Stomach (tissue), 9 donors: ENCODE results near the gene VEGFC. TPM values are rescaled to one million over a fixed set of nuclear protein-coding genes. Genes with fewer than 3 reads are reported as not detected.

Experiments used
- DNase-seq, 2 donors: peaks; one replicate each; pipeline versions ENCODE4 v3.0.0 to v3.0.0-alpha.2; 2013 to 2019
- H3K27ac ChIP-seq, 5 donors: fragments of 200-600 bp in 4 of 5; sonication (generic) in 4 of 5; one replicate each; pipeline ENCODE4 v1.5.1; 2013 to 2019; ENCODE audit warnings: mild to moderate bottlenecking in 1 of 5, moderate library complexity in 1 of 5
- H3K27me3 ChIP-seq, 3 donors: fragments of 200-600 bp; sonication (generic); one replicate each; pipeline ENCODE4 v1.5.1; 2017 to 2019; ENCODE audit warnings: mixed run types in 1 of 3
- H3K36me3 ChIP-seq, 4 donors: fragments of 200-600 bp; sonication (generic); 1 replicate in 3 of 4; 2 replicates in 1 of 4; pipeline ENCODE4 v1.5.1; 2016 to 2019
- H3K4me1 ChIP-seq, 4 donors: fragments of 200-600 bp; sonication (generic); one replicate each; pipeline ENCODE4 v1.5.1; 2016 to 2019
- H3K4me3 ChIP-seq, 4 donors: fragments of 200-600 bp; sonication (generic) in 3 of 4; one replicate each; pipeline ENCODE4 v1.5.1; 2016 to 2019; ENCODE audit warnings: mild to moderate bottlenecking in 1 of 4
- H3K9me3 ChIP-seq, 4 donors: fragments of 200-600 bp; sonication (generic); one replicate each; pipeline ENCODE4 v1.5.1; 2016 to 2019
- CTCF ChIP-seq, 7 experiments: fragments of 450-650 bp in 4 of 7; fragments of 200-600 bp in 3 of 7; sonication (generic) in 3 of 7; IDR thresholded peaks; one replicate each; pipeline ENCODE4 v1.5.1; 2016 to 2019; ENCODE audit warnings: antibody characterized with exemption in 7 of 7, control low read depth in 2 of 7, mild to moderate bottlenecking in 1 of 7
- EP300 ChIP-seq: sonication (generic); formaldehyde crosslinking; IDR thresholded peaks from one replicate; pipeline ENCODE4 v1.6.1; 2017; ENCODE audit warnings: antibody characterized with exemption
- POLR2A ChIP-seq, 4 donors: fragments of 450-650 bp; IDR thresholded peaks; one replicate each; pipeline ENCODE4 v1.6.1; 2016; ENCODE audit warnings: antibody characterized with exemption in 4 of 4, control low read depth in 2 of 4, mild to moderate bottlenecking in 1 of 4, moderate library complexity in 1 of 4
- POLR2AphosphoS5 ChIP-seq, 3 donors: sonication (generic); formaldehyde crosslinking; IDR thresholded peaks; one replicate each; pipeline ENCODE4 v1.6.1; 2016; ENCODE audit warnings: antibody characterized with exemption in 3 of 3
- WGBS, 5 donors: extraction: QIAGEN DNeasy Blood & Tissue Kit in 3 of 5; methylation state at CpG; one replicate each; pipeline versions ENCODE4 v1.1.5 to v1.1.7; 2013 to 2018; 5-methylcytosine and 5-hydroxymethylcytosine counted together
- intact Hi-C: fragments of 100-400 bp; cut with DNase I; formaldehyde crosslinking; loops from one replicate; pipeline ENCODE4 v1.15.1; 2023; ENCODE audit warnings: low total_unique reads
- polyA plus RNA-seq, 3 donors: library from polyadenylated mRNA; stranded (reverse); fragments of 200-250 nt; gene quantifications; one replicate each; pipeline ENCODE4 v1.2.3, GENCODE V29; 2013
- total RNA-seq, 5 donors: library from RNA; depleted of rRNA; stranded (reverse); fragments of >200 nt; gene quantifications; one replicate each; pipeline versions ENCODE4 v1.1.0 to v1.2.3, GENCODE V29; 2014 to 2016
- donor health status: healthy with polysubstance abuse.
- donor health status: Bipolar disorder and iron deficiency.
- donor health status: healthy.

The VEGFC gene
- total and polyA plus RNA-seq, 8 donors: 0.45 to 6.4 (median 1.3) TPM; not detected in 2

DNA sequence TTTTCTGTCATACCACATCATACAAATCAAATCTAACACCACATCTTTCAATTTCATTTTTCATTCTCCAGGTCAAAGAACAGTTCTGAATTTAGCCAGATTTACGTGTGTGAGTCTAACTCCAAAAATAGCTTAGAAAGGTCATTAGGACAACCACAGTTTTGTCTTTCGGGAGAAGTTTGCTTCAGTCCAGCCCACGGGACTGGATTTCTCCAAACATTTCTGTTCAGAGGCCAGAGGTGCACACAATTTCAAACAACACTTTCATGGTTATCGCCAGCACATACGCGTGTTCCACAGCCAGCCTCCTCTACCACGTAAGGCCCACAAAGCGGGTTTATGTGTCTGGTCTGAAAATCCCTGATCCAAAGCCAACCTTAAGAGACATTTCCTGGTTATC lies 65.9 kb downstream of the VEGFC start:
- no peak overlapping the region for H3K4me3 ChIP-seq
- H3K4me1 ChIP-seq: no peaks in the 10 kb centered on the region
- TF ChIP-seq POLR2AphosphoS5 (IDR thresholded peaks at IDR 0.05) (no peak), CTCF (IDR thresholded peaks at IDR 0.05) (no peak), POLR2A (IDR thresholded peaks at IDR 0.05) (no peak), EP300 (no peak)
- H3K27ac ChIP-seq: no peak overlapping the region
- no peaks in the 10 kb centered on the region for H3K9me3 ChIP-seq
- WGBS, 5 donors: 60 to 69% (median 63%) methylated on average over 8 of the region's 8 CpGs
- intact Hi-C loops: no loop called here
- H3K36me3 ChIP-seq: no peaks in the 10 kb centered on the region
- no peaks in the 10 kb centered on the region for H3K27me3 ChIP-seq
- peak in 1 of 2 donors; percentile 13 for DNase-seq

GRCh38 chr4:176721459-176721858 lies 71.3 kb downstream of the VEGFC start:
- DNase-seq: no peak
- Histone ChIP-seq H3K9me3 (peaks cover 0 to 6% (median 0%) of the 10 kb centered on the region in 4 donors), H3K4me1 (no peaks in the 10 kb centered on the region), H3K27me3 (no peaks in the 10 kb centered on the region), H3K4me3 (no peak overlapping the region), H3K36me3 (no peaks in the 10 kb centered on the region), H3K27ac (no peak overlapping the region)
- 76 to 95% (median 87%) methylated on average over 3 of the region's 3 CpGs for WGBS, 5 donors
- no peak for TF ChIP-seq POLR2AphosphoS5 (IDR thresholded peaks at IDR 0.05)
- TF ChIP-seq EP300: no peak
- no peak for TF ChIP-seq CTCF (IDR thresholded peaks at IDR 0.05)
- no peak for TF ChIP-seq POLR2A (IDR thresholded peaks at IDR 0.05)
- intact Hi-C loops: no loop called here

- TF ChIP-seq CTCF (IDR thresholded peaks at IDR 0.05) (no peak), EP300 (no peak), POLR2AphosphoS5 (IDR thresholded peaks at IDR 0.05) (no peak), POLR2A (IDR thresholded peaks at IDR 0.05) (no peak)
- no peak overlapping the region for H3K27ac ChIP-seq
- no peak for DNase-seq
- H3K4me3 ChIP-seq: no peak overlapping the region
- H3K36me3 ChIP-seq: no peaks in the 10 kb centered on the region
- no peaks in the 10 kb centered on the region for H3K4me1 ChIP-seq
- intact Hi-C loops: no loop called here
- H3K9me3 ChIP-seq: peaks cover 0 to 6% (median 0%) of the 10 kb centered on the region in 4 donors
- no peaks in the 10 kb centered on the region for H3K27me3 ChIP-seq
- 21 to 43% (median 31%) methylated on average over 1 of the region's 1 CpG for WGBS, 5 donors
Measured at GRCh38 chr4:176718881-176719280, 73.8 kb downstream of the VEGFC start.

- Histone ChIP-seq H3K36me3 (no peaks in the 10 kb centered on the region), H3K9me3 (peaks cover 0 to 6% (median 0%) of the 10 kb centered on the region in 4 donors), H3K27me3 (no peaks in the 10 kb centered on the region), H3K27ac (no peak overlapping the region), H3K4me3 (no peak overlapping the region), H3K4me1 (no peaks in the 10 kb centered on the region)
- no peak for DNase-seq
- 54 to 78% (median 75%) methylated on average over 2 of the region's 2 CpGs for WGBS, 5 donors
- TF ChIP-seq EP300 (no peak), CTCF (IDR thresholded peaks at IDR 0.05) (no peak), POLR2A (IDR thresholded peaks at IDR 0.05) (no peak), POLR2AphosphoS5 (IDR thresholded peaks at IDR 0.05) (no peak)
- intact Hi-C loops: no loop called here
Measured at GRCh38 chr4:176717237-176717636, 75.5 kb downstream of the VEGFC start.
